Nucleus accumbens (tissue), 56 donors: ENCODE data around the gene PCDH10.

ENCODE experiments used
- DNase-seq, 56 donors: peaks; one replicate each; lab custom pipeline; 2025; lab: John Stamatoyannopoulos, UW

Gene PCDH10

DNA sequence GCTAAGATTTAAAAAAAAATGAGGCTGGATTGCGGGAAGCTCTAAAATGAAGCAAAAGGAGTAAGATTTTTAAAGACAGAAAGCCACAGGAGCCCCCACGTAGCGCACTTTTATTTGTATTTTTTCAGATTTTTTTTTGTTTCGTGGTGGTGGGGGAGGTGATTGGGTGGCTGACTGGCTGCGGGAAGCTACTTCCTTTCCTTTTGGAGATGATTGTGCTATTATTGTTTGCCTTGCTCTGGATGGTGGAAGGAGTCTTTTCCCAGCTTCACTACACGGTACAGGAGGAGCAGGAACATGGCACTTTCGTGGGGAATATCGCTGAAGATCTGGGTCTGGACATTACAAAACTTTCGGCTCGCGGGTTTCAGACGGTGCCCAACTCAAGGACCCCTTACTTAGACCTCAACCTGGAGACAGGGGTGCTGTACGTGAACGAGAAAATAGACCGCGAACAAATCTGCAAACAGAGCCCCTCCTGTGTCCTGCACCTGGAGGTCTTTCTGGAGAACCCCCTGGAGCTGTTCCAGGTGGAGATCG is 908 bp downstream of the PCDH10 start:
- DNase-seq: peak in 12 of 56 donors; percentile 12 to 63 (median 43)

DNA sequence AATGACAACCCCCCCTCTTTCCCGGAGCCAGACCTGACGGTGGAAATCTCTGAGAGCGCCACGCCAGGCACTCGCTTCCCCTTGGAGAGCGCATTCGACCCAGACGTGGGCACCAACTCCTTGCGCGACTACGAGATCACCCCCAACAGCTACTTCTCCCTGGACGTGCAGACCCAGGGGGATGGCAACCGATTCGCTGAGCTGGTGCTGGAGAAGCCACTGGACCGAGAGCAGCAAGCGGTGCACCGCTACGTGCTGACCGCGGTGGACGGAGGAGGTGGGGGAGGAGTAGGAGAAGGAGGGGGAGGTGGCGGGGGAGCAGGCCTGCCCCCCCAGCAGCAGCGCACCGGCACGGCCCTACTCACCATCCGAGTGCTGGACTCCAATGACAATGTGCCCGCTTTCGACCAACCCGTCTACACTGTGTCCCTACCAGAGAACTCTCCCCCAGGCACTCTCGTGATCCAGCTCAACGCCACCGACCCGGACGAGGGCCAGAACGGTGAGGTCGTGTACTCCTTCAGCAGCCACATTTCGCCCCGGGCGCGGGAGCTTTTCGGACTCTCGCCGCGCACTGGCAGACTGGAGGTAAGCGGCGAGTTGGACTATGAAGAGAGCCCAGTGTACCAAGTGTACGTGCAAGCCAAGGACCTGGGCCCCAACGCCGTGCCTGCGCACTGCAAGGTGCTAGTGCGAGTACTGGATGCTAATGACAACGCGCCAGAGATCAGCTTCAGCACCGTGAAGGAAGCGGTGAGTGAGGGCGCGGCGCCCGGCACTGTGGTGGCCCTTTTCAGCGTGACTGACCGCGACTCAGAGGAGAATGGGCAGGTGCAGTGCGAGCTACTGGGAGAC is 1.6 kb downstream of the PCDH10 start:
- DNase-seq: peak in 53 of 56 donors; percentile 2 to 84 (median 55)

DNA sequence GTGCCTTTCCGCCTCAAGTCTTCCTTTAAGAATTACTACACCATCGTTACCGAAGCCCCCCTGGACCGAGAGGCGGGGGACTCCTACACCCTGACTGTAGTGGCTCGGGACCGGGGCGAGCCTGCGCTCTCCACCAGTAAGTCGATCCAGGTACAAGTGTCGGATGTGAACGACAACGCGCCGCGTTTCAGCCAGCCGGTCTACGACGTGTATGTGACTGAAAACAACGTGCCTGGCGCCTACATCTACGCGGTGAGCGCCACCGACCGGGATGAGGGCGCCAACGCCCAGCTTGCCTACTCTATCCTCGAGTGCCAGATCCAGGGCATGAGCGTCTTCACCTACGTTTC is 2.2 kb downstream of the PCDH10 start:
- DNase-seq: peak in 52 of 56 donors; percentile 27 to 81 (median 62)

DNA sequence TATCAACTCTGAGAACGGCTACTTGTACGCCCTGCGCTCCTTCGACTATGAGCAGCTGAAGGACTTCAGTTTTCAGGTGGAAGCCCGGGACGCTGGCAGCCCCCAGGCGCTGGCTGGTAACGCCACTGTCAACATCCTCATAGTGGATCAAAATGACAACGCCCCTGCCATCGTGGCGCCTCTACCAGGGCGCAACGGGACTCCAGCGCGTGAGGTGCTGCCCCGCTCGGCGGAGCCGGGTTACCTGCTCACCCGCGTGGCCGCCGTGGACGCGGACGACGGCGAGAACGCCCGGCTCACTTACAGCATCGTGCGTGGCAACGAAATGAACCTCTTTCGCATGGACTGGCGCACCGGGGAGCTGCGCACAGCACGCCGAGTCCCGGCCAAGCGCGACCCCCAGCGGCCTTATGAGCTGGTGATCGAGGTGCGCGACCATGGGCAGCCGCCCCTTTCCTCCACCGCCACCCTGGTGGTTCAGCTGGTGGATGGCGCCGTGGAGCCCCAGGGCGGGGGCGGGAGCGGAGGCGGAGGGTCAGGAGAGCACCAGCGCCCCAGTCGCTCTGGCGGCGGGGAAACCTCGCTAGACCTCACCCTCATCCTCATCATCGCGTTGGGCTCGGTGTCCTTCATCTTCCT is 2.7 kb downstream of the PCDH10 start:
- DNase-seq: peak in 54 of 56 donors; percentile 23 to 82 (median 61)

DNA sequence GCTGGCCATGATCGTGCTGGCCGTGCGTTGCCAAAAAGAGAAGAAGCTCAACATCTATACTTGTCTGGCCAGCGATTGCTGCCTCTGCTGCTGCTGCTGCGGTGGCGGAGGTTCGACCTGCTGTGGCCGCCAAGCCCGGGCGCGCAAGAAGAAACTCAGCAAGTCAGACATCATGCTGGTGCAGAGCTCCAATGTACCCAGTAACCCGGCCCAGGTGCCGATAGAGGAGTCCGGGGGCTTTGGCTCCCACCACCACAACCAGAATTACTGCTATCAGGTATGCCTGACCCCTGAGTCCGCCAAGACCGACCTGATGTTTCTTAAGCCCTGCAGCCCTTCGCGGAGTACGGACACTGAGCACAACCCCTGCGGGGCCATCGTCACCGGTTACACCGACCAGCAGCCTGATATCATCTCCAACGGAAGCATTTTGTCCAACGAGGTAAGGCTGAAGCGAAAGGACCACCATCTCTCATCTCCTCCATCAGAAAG is 3.3 kb downstream of the PCDH10 start:
- peak in 41 of 56 donors; percentile 4 to 80 (median 57) for DNase-seq

DNA sequence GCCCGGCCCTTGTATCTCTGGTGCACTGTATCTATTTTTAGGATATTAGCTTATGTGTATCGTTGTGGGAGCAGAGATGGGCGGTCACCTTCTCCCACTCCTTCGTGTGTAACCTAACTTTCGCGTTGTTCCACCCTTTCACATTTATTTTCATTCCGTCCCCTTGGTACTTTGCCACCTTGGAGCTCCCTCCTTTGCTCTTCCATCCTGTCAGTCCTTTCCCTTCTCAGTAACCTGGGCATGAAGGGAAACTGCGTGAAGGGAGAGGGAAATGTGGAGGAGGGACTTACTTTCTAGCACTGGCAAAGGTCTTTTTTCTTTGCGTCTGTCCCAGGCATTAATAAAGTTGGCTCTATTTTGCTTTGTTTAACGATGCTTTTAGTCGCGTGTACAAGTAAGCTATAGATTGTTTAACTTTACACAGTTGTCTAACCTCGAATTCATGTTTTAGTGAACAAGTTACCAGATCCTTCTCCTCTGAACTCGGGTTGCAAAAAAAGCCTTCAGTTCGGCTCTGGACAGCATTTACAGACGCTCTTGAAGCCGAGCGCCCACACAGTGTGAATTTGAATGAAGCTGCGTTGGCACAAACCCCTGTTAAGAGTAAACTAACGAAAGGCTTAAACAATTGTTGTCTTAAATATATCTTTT is 3.9 kb downstream of the PCDH10 start:
- peak in 36 of 56 donors; percentile 4 to 75 (median 46) for DNase-seq

DNA sequence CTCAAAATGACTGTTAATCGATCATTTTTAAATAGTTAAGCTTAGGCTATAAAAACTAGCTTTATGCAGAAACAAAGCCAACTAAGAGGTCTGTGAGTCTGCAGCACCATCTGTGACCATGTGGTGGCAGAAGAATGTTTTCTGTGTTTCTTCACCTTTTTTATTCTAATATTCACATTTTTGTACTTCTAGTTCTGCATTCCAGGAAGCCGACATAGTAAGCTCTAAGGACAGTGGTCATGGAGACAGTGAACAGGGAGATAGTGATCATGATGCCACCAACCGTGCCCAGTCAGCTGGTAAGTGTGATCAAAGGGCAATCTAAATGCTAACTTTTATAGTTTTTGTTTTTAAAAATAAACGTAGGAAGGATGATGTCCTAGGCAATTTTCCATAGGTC is 5.6 kb downstream of the PCDH10 start:
- peak in 30 of 56 donors; percentile 1 to 72 (median 22) for DNase-seq

DNA sequence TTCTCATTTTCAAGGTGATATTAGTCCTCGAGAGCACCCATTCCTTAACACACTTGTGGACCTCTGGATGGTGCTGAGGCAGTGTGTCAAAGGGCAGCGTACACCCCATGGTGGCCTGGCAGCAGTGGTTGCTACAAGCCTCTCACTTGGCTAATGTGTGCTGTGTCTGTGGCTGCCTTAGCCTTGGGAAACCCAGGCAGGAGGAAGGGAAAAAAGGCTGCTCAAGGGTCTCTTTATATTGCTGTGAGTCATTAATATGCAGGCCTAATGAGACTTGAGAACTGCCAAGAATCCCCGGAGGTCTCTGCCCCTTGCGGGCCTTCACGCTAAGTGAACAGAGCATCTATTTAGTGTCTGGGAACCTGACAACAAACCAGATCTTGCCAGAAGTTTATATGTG is 7.0 kb downstream of the PCDH10 start:
- DNase-seq: peak in 54 of 56 donors; percentile 10 to 92 (median 58)

DNA sequence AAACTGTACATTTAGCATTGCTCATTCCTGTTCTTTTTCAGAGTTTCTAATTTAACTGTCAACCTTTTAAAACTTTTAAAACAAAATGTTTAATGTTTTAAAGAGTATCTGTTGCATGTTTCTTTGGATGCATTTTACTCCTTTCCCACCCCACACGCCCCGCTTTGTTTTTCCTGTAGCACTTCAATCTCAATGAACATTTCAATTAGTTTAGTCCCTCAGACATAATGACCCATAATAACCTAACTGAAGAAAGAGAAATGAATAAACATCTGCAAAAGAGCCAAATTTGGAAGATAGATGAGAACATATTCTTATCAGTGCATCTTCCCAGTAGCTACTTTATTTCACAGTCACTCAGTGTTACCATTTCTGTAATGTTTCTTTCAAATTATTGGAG is 7.5 kb downstream of the PCDH10 start:
- peak in 3 of 56 donors; percentile 12 to 39 (median 28) for DNase-seq

DNA sequence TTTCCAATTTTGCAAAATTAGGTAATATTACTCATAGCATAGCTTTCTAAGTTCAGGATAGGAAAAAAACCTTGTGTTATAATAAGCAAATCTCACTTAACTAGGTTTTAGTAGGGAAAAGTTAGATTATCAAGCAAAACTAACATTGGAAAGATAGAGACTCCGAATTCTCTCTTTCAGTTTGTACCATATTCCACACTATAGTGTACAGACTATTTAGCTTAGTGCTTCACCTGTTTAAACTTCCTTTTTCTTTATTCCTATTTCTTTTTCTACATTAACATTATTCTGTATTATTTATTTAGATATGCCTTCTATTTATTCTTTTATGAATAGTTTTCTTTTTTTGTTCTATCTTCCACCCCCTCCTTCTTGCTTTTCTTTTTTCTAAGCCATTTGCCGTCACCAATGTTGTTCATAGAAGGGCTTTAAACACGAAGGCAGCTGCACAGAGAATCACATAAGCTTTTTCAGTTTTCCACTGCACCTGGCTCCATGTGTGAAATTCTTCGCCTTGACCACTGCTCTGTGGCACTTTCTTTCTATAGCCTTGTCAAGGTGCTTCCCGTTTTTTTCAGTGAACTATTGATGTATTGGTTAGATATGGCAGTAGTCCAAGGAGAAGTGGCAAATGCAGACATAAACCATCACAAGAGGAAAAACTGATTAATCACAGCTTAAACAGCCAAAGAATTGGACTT is 8.5 kb downstream of the PCDH10 start:
- peak in 16 of 56 donors; percentile 0 to 53 (median 14) for DNase-seq

DNA sequence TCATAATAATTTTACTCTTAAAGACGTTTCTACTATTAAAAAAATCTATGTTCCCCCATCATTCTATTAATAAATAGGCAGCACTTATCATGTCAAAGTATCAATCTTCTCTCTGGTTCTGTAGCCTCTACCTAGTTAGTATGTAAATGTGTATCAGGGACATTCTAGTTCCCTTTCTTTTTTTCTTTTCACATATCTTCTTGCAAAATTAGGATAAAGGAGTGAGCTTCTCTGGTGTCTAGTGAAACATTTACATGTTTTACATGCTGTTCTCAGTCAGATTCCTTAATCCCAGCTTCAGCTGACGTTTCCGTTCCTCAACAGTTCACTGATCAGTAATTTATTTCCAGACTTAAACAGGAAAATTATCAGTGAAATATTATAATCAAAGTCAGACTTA is 11.8 kb downstream of the PCDH10 start:
- DNase-seq: no peak

DNA sequence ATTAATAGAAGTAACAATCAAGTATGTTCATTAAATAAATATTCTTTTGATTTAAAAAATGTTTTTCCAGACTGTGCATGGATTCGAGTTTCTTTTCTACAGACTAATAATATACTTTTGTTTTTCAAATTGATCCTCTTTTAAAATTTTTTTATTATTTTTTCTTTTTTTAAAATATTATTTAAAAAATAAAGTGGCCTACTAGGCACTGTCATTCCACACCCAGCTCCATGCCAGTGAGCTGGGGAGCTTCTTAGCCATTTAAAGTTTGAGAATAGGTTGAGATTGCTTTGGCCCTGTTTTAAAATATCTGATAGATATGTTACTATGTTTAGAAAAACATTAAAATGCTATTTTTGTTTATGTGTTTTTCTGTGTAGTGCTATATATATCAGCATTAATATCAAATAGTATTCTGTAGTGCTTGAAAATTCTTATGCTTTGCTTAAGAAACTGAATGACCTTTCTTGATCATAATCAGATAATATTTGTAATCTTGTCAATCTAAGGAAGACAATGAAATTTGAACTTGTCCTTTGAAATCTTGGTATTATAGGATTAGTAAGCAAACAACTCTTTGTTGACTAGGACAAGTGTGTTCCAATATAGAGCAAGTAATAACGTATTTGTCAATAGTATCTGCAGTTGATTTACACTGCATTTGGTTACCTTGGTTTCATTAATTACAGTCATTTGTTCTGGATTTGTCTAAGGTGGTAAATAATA is 12.6 kb downstream of the PCDH10 start:
- no peak for DNase-seq

DNA sequence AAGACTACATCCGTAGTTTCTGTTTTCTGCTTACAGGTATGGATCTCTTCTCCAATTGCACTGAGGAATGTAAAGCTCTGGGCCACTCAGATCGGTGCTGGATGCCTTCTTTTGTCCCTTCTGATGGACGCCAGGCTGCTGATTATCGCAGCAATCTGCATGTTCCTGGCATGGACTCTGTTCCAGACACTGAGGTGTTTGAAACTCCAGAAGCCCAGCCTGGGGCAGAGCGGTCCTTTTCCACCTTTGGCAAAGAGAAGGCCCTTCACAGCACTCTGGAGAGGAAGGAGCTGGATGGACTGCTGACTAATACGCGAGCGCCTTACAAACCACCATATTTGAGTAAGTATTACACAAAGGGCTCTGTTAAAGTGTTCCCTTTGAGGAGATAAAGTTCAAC is 13.8 kb downstream of the PCDH10 start:
- DNase-seq: peak in 31 of 56 donors; percentile 2 to 60 (median 19)

DNA sequence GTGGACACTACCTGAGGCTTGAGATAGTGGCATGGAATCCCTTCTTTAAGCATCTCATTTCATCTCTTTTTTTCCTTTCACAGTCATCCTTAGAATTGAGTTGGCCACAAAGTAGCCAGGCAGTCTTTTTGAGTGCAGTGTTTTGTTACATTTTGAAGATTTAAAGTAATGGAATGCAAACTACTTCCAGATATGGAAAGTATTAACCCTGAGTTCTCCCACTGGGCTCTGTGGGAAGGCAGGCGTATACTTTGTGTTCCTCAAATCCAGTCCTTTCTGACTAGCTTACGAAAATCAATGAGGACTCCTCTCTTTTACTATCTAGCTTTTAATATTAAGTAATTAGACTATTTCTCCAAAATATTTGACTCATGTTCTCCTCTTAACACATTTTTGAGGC is 29.9 kb downstream of the PCDH10 start:
- DNase-seq: no peak

DNA sequence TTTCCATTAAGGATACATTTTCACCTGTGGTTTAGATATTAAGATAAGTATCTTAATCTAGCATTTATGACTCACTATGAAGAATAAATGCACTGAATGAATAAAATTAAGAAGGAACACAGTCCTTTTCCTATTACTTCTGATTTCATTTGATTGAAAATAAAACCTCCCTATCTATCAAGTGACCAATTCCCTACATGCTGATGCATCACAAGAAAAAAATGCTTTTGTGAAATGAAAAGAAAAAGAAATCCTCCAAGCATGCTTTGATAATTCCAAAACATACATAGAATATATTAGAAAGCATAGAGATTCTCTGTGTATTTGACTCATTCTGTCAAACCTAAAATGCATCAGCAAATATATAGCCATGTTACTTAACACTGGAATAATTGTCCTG is 37.1 kb downstream of the PCDH10 start:
- DNase-seq: no peak

DNA sequence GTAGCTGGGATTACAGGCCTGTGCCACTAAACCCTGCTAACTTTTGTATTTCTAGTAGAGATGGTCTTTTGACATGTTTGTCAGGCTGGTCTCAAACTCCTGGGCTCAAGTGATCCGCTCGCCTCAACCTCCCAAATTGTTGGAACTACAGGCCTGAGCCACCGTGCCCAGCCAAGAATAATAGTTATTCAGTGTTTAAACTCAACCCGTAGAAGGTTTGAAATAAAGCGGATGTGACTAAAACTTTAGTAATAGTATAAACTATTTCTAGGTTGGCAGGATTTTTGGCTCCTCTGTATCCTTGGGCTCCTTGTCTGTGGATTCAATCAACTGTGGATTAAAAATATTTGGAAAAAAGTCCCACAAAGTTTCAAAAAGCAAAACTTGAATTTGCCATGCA is 37.8 kb downstream of the PCDH10 start:
- no peak for DNase-seq

DNA sequence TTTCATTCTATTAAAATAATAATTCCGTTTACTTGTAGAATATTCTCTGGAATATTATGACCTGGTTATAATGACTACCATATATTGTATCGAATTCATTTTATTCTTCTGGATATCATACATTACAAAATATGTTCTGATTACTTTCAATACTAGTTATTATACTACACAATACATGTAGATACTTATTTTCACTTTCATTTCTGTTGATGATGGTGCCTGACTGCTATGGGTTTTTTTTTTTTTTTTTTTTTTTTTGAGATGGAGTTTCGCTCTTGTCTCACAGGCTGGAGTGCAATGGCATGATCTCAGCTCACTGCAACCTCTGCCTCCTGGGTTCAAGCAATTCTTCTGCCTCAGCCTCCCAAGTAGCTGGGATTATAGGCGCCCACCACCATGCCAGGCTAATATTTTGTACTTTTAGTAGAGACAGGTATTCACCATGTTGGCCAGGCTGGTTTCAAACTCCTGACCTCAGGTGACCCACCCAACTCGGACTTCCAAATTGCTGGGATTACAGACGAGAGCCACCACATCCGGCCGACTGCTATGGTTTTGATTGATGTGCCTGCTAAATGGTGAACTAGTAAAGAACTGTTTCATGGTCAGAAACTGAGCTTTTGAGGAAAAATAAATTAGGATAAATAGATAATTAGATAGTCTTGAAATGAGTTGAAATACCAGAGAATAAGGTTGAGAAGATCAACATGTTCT is 39.5 kb downstream of the PCDH10 start:
- DNase-seq: no peak

DNA sequence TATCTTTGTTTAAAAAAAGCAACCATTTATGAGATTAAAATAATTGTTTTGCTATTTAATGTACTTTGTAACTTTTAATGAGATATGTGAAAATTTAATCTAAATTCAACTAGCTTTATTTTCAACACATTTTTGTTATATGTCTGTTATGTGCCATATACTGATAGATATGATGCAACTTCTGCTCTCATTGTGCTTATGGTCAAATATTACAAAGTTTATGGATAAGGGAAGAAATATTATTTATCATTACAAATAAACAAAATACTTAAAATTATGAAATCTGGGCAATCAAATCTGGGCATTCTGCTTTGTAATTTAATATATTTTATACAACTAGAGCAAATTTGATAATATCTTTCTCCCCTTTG is 40.0 kb downstream of the PCDH10 start:
- DNase-seq: no peak

DNA sequence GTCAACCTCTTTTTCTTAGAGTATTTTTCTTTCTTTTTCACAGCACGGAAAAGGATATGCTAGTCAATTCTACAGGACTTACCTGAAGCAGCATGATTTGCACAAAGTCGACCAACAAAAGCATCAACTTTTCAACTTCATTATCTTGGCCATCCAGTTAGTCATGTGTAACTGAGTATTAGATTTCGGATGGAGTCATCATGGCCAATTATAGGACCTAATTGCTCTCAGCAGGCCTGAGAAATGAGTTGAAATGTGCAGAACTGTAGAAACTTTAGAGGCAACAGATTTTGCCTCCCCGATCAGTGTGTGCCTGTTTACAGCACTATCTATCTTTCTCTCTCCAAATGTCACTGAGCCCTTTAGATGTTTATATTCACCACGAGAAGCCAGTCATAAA is 41.0 kb downstream of the PCDH10 start:
- no peak for DNase-seq
